GM18517 (cell line): Measurements from ENCODE around the gene DOCK9.

ENCODE experiments used
- ATAC-seq: cut with Tn5 transposase; IDR thresholded peaks from one replicate; pipeline ENCODE4 v1.9.1; 2021; ENCODE audit warnings: mild to moderate bottlenecking, moderate library complexity; ENCODE audit not compliant: unreplicated experiment

DOCK9 gene

DNA sequence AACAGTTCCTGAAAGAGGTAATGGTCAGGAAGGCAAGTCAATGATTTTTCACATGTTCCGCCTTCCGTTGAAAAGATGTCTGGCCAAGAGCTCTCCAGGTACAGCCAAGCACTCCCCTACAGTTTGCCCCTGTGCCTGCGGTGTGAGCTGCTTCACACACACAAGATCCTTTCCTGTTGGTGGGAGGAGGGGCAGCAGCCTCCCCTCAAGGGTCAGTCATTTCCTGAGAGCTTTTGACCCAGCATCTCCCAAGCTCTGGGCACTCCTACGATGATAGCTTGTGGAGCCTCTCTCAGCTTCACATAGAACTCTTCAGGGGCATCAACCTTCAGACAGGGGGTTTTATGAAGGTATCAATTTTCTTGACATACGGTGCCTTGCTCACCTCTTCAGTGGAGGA is 86.9 kb downstream of the DOCK9 start:
- no peak for ATAC-seq

DNA sequence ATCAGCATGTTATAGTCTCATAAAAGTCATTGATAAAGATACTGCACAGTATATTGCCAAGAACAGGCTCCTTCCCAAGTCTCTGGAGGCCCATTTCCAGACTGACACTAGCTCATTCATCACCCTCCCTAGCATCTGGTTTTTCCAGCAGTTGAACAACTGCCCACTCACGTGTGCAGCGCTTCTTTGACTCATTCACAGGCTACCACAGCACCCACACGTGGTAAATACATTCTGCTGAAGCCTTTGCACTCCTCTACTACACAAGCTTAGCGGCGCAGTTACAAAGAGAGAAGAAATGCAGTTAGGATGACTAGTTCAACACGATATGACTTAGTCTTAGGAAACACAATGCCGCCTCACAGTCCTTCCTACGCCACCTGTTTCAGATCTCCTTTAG is 87.7 kb downstream of the DOCK9 start:
- ATAC-seq: no peak

DNA sequence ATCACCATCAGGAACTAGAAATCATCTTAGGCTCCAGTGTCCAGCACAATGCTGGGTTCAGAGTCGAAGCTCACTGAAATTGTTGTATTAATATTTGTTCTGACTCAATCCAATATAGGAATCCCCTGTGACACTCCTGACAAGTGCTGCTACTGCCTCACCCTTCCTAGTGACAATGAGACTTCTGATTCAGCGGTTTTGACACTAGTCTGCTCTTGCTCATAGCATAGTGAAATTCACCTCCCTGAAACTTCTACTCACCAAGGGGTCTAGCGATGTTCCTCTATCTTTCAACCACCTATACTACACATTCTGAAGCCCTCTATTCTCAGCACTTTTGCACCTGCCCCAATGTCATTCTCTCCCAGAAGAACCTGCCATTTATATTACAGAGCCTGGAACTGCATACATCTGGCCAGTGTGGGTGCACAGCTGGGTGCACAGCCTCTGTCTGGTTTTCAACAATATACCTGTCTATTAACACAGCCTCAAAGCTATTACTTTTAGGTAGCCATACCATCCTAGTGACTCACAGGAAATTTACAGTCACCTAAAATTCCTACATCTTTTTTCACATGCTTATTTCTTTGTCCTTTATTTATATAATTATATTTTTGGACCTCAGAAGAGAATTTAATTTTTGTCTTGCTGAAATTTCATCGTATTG is 88.3 kb downstream of the DOCK9 start:
- no peak for ATAC-seq

DNA sequence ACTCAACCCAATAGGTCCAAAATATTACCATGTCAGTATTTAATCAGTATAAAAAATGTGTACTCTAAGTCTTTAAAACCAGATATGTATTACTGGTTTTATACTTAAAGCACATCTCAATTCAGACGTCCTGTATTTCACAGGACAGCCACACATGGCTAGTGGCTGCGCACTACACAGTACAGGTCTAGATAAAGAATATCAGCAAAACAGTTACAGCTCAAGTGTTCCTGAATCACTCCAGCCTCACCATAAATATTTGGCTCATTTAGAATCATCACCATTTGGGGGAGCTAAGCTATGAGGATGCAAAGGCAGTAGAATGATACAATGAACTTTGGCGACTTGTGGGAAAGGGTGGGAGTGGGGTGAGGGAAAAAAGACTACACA is 89.0 kb downstream of the DOCK9 start:
- ATAC-seq: no peak

DNA sequence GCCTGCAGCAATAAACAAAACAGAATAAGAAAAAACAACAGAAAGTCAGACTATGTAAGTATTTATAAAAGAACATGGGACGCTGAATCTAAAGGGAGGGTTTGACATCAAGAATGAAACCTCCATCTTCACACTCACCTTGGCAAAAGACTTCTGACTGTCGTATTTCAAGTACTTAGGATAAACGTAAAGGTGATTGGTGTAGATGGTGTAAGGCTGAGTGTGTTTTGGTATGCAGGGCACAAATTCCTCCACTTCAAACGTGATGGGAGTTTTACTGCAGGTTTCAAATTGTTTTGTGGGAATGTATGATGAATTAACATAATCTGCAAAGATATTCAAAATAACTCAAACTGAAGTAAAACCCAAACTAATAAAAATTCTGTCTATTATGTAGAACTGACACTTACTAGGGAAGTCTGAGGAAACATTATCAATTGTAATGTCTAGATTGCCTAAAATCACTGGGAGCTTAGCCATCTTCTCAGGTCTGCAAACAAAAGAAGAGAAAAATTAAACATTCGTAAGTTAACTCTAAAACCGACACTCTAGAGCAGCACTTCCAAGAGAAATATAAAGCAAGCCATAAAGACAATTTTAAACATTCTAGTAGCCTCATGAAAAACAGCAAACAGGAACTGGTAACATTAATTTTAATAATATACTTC is 89.5 kb downstream of the DOCK9 start:
- no peak for ATAC-seq

DNA sequence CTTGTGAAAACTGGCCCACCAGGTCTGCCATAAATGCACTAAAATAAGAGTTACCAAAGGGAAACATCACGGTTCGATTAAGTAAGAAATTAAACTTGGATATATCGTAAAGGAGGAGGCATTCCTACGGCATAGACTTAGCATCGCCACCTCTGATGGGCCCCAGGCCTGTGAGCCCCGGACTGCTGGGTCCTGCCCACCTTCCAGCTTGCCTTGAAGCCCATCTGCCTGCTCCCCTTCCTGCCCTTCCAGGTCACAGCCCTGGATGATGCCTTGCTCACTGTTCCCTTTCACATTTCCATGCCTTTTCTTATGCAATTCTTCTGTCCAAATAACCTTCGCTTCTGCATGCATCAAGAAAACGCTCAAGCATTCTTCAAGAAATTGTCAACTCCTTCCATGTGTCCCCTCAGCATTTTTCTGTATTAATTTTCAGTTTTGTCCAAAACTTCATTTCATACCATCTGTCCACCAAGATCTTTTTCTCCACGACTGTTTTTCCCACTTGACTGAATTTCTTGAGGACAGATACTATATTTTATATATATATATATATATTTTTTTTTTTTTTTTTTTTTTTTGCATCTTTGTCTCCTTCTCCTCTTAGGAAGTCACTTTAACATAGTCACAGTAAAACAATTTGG is 91.2 kb downstream of the DOCK9 start:
- no peak for ATAC-seq

DNA sequence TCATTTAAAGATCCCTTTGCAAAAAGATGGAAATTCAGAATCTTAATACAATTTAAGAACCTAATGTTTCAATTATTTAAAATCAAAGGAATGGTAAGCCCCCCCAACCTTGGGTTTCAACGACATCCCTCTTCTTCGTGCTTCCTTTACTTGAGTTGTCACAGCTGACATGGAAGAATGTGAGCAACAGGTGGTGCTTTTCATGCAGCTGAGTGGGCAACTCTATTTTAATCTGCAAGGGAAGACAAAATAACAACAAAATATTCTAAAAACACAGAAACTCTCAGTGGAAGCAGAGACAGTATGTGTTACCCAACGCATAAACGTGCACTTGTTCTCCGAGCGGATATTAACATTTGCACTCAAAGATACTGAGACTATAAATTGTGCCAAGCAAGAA is 92.3 kb downstream of the DOCK9 start:
- no peak for ATAC-seq

DNA sequence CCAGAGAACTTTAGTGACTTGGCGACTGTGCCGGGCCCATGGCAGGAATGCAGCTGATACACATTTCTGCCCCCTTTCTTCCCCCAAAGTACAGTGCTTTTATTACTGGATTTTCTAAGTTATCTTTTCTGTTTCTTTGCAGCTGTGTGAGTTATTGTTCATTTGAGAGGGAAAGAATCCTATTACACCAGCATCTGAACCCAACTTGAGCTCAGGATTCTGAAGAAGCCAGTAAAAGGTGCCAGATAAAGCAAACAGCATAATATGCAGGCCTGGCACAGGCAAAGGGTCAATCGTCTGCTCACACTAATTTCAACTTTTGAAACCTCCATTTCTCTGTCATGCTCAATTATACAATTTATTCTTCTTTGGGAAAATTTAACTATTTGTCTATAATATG is 93.9 kb downstream of the DOCK9 start:
- ATAC-seq: no peak

DNA sequence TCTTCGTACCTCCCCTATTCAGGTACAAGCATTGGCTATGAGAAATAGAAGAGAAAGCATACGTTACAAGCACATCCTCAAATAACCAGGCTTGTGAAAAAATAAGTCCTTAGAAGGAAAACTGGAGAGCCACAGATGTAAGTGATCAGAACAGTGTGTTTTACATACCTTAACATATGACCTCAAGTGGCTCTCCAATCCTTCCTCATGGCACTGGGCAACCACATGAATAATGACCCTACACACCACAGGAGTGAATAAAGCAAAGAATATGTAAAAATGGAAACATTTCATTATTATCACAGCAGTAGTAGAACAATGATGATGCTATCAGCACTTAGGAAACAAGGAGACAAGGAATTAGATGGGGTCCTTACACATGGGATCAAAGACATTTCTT is 96.5 kb downstream of the DOCK9 start:
- ATAC-seq: no peak

DNA sequence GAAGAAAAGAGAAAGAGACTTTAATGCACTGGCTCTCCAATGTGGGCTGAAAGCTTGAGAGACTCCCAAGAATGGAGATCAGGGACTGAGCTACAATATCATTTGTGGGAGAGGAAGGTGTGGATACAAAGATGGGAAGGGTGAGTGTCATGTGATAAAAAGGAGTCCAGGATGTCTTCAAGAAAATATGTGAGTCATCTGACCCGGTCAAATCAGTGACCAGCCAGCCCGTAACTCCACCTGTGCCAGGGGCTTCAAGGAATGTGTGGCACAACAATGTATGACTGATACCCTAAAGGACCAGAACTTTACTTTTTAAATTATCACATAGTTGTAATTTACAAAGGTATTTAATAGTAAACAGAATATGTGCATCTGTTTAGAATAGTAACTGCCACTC is 97.2 kb downstream of the DOCK9 start:
- ATAC-seq: no peak

DNA sequence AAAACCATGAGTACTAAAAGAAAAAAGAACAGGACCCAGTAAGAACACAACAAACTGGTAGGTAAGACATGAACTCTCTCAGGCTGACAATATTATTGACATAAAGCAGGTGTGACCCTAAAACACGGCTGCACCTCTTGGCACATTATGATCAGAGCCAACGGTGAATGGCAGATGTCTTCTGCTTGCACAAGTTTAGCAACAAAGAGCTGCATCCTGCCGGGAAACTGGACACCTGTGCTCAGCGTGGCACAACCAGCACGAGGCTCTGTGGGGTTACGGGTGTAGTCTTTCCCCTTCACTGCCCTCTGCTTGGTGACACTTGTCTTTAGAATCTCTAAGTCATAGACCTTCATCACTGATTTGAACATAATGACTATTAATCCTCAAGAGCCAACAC is 97.9 kb downstream of the DOCK9 start:
- no peak for ATAC-seq

DNA sequence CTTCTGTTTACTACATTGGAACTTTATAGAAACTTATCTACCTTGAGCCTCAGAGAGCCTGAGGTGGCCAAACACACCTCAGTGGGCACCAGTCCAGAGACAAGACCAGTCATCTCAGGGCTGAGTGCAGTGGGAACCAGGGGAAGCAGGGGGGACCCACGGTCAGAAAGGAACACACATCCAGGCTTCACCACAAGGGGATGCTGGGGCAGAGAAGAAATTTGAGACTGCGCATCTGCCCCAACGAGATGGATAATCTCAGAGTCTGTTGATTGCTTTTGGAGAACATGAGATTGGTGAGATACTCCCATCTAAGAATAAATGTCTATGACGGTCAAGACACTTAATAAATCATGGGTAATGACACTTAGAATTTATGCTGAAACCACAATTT is 98.7 kb downstream of the DOCK9 start:
- ATAC-seq: no peak

DNA sequence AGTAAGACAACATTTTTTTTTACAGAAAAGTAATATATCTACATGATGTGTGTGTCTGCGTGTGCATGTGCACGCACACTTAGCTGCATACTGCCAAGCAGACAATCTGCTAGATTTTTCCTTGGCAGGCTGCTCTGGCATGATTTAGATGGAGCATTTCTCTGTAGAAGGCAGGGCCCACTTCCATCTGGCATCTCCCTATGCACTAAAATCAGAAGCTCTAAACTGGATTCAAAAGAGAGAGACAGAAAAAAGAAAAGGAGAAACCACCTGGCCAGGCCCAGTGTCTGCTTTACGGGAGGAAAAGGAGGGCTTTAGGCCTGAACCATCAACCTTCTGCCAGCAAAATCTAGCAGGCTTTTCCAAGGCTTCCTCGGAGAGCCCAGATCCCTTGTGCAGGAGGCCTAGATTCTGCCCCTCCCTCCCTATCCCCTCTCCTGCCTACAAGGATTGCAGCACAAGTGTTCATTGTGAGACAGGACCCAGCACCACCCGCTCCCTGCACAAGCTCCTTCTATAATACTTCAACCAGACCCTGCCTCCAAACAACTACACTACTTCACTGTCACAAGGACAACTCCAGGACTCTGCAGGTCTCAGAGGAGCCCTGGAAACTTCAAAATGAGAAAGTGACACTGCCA is 99.3 kb downstream of the DOCK9 start:
- no peak for ATAC-seq

DNA sequence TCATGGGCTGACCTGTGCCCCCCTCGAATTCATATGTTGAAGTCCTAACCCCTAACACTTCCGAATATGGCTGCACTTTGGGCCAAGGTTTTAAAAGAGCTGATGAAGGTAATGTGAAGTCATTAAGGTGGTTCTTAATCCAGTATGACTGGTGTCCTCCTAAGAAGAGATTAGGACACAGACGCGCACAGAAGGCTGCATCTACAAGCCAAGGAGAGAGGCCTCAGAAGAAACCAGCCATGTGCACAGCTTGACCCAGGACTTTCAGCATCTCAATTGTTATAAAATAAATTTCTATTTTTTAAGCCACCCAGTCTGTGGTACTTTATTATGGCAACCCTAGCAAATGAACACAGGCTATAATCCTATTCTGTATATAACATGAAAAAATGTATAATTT is 99.9 kb downstream of the DOCK9 start:
- no peak for ATAC-seq

DNA sequence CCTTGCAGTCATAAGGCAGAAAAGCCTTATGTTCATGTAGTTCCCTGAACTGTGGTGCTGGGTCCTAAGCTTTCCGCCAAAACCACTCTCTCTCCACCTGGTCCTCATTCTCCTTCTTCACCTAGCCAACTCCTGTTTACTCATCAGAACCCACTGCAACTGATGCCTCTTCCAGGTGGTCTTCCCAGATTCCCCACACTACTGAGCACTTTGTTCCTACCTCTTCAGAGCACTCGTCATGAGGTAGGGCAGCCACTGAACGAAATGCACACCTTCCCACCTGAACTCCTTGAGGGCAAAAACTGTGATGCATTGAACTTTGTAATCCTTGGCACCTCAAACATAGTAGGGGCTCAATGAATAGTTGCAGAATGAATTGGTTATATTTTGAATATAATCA is 100.4 kb downstream of the DOCK9 start:
- no peak for ATAC-seq

DNA sequence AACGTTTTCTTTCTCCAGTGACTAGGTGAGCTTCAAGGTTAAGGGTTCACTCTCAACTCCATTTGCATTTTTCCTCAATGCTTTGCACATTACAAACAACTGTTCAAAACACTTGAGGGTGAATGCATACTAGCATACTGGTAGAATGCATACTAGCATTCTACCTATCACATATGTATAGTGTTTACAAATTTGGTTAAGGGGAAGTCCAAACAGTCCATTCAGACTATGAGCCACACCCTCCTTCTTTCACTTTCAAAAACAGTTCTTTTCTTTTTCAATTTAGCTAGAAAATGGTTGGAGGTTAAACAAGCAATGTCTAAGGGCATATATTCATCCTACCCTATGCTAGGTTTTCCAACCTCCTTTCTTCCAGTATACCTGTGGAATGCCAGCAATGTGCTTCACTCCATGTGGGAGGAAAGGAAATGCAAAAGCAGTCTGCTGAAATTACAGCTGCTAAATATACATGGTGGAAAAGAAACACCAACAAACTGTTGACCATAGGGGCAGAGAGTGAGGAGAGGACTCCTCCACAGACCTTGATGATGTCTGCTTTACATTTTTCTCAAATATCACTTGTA is 102.6 kb downstream of the DOCK9 start:
- peak; percentile 97 for ATAC-seq

DNA sequence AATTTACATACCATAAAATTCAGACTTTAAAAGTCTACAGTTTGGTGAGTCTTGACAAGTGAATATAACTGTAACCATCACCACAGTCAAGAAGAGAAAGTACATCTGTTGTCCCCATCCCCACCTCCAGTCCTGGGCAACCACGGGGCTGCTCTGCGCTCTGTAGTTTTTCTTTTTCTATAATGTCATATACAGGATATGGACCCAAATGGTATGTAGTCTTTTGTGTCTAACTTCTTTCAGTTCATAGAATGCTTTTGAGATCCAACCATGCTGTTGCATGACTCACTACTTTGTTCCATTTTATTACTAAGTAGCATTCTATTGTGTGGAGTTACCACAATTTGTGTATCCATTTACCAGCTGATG is 103.9 kb downstream of the DOCK9 start:
- ATAC-seq: no peak

DNA sequence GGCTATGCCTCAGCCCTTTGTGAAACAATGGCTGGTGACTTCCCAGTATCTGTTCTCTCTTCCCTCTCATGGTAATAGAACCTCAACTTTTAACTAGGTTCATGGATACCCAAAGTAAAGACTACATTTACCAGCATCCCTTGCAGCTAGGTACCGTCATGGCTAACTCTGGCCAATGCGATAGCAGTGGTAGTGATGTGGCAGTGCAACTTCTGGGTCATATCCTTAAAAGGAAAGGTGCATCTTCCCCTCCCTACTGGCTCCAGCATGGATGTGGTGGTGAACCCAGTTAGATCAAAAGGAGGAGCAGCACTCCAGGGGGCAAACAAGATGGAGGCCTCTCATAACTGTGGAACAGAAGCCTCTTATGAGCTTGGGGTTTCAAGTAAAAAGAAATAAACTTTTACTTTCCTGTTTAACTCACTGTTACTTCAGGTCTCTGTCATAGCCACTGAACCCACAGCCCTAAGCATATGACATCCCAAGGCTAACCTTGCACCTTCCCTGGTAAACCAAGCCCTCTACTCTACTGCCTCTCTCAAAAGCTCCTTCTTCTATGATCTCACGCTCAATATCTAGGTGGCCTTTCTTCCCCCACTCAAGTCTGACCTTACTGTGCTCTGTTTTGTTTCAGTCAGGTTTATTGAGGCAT is 104.4 kb downstream of the DOCK9 start:
- ATAC-seq: no peak

DNA sequence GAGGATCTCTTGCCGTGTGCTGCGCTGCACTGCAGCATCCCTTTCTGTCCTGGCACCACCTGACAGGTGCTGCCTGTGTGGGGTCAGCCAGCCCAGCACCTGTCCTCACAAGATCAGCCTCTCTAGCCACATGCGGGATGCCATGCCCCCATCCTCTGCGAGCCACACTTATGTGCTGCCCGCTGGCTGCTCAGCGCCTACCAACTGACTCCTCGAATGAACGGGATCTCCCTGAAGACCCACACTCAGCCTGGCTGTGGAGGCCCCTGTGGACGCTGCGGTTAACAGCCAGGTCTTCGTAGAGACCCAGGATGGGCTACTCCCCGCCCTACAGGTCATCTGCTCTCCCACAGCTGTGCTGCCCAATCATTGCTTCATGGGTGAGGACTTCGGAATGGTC is 106.1 kb downstream of the DOCK9 start:
- no peak for ATAC-seq

DNA sequence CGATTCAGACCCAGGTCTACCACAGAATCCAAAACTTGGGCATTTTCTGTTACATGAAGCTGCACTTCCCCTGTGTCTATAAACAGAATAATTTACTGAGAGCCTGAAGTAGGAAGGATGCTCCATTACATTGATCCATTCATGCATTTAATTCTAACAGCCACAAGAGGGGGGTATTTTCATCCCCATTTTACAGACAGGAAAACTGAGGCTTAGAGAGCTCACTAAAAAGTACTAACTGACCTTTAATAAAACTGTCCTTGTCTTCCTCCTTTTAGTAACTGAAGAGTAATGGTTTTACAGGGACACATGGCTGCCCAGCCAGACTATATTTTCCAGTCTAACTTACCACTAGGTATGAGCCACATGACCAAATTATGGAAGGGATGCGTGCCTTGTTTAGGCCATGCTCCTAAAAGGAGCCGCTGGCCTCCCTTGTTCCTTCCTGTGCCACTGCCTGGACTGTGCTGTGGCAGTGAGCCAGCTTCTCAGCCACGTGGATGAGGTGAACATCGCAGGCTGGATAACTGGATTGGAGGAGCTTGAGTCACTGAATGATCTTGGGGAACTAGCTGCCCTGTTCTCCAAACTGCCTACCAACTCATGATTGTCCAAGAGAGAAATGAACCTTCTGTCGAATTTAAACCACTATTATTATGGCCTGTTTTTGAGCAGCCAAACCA is 108.3 kb downstream of the DOCK9 start:
- no peak for ATAC-seq

DNA sequence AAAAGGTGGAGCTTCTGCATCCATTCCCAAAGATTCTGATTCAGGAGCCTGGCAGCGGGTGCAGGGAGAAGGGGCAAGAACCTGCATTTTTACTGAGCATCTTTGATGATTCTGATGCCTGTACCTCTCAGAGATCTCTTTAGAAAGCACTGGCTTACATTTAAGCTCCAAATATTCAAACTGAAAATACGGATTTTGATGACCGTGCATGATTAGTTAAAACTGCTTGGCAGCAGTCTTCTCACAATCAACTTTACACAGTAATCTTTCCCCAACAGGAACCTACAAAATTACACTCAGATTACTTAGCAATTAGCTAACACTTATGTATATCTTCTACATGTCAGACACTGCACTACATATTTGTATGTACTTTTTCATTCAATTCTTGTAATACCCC is 108.9 kb downstream of the DOCK9 start:
- ATAC-seq: no peak
